GM12873 (cell line): ENCODE results near the gene RNF220.
A peak's percentile ranks its signal among the peaks of the same experiment; 100 is the strongest.

Experiments used
- CTCF ChIP-seq: IDR thresholded peaks from 2 replicates; pipeline ENCODE4 v1.5.1; 2012; ENCODE audit warnings: low read depth, mild to moderate bottlenecking, moderate library complexity, low read length, control low read depth; ENCODE audit not compliant: insufficient read depth; ENCODE audit errors: missing control alignments

Gene RNF220

GRCh38 chr1:44368471-44369151, 36.4 kb upstream of the RNF220 start:
- no peak for TF ChIP-seq CTCF

- TF ChIP-seq CTCF: no peak
These were observed 33.8 kb upstream of the RNF220 start for GRCh38 chr1:44371206-44371605.

GRCh38 chr1:44375547-44375946, 29.5 kb upstream of the RNF220 start:
- TF ChIP-seq CTCF: no peak

- peak; percentile 76 for TF ChIP-seq CTCF
These were observed 26.9 kb upstream of the RNF220 start for GRCh38 chr1:44377925-44378784.

GRCh38 chr1:44380666-44381177, 24.3 kb upstream of the RNF220 start:
- TF ChIP-seq CTCF: no peak

GRCh38 chr1:44388551-44388950, 16.5 kb upstream of the RNF220 start:
- TF ChIP-seq CTCF: no peak

- TF ChIP-seq CTCF: no peak
These were observed 15.6 kb upstream of the RNF220 start for GRCh38 chr1:44389437-44389836.
